Caco-2 (cell line): ENCODE measurements around the gene KLF5. TPM values are rescaled to one million over a fixed set of nuclear protein-coding genes. Genes with fewer than 3 reads are reported as not detected.

Experiments used
- BruUV-seq: library from RNA; stranded (reverse); fragments of 400-500 nt; replicated peaks from 2 replicates; lab custom pipeline; 2021; lab: Mats Ljungman, UMichigan
- CTCF ChIA-PET: fragments of 300-600 bp; sonication (Branson Sonifier 250); formaldehyde crosslinking; loops from one replicate; lab custom pipeline; 2022; ENCODE audit warnings: antibody characterized with exemption; lab: Charles Lee
- POLR2A ChIA-PET: fragments of 300-600 bp; sonication (Branson Sonifier 250); formaldehyde crosslinking; loops from one replicate; lab custom pipeline; 2022; ENCODE audit warnings: antibody characterized with exemption; lab: Charles Lee
- DNase-seq, 2 experiments: peaks; one replicate each; pipeline versions ENCODE4 v3.0.0 to v3.0.0-alpha.2; 2020 to 2022
- H3K27me3 ChIP-seq: replicated peaks from 2 replicates; pipeline ENCODE4 v1.6.0; 2011; ENCODE audit warnings: low read length; ENCODE audit not compliant: control insufficient read depth, insufficient read depth
- H3K36me3 ChIP-seq: 2 replicates; pipeline ENCODE4 v1.5.1; 2011; ENCODE audit warnings: low read length; ENCODE audit not compliant: control insufficient read depth, insufficient read depth
- H3K4me1 ChIP-seq: fragments of 250-450 bp; sonication (Bioruptor Pico); 2 replicates; pipeline ENCODE4 v1.5.1; 2020; ENCODE audit warnings: mild to moderate bottlenecking
- H3K4me3 ChIP-seq: 2 replicates; pipeline ENCODE4 v1.5.1; 2011; ENCODE audit warnings: low read depth, mild to moderate bottlenecking, control low read depth, low read length
- H3K9me3 ChIP-seq: fragments of 250-450 bp; sonication (Bioruptor Pico); 2 replicates; pipeline ENCODE4 v1.5.1; 2020; ENCODE audit warnings: mild to moderate bottlenecking, moderate library complexity
- H3K27ac Mint-ChIP-seq: one replicate; pipeline ENCODE4 v1.8.0; 2022; ENCODE audit warnings: mixed read lengths; ENCODE audit not compliant: unreplicated experiment
- H3K27me3 Mint-ChIP-seq: one replicate; pipeline ENCODE4 v1.8.0; 2022; ENCODE audit warnings: mixed read lengths; ENCODE audit not compliant: insufficient read depth, unreplicated experiment
- H3K36me3 Mint-ChIP-seq: one replicate; pipeline ENCODE4 v1.8.0; 2022; ENCODE audit warnings: mild to moderate bottlenecking, mixed read lengths; ENCODE audit not compliant: insufficient read depth, unreplicated experiment
- H3K4me1 Mint-ChIP-seq: one replicate; pipeline ENCODE4 v1.8.0; 2022; ENCODE audit warnings: low read depth, mixed read lengths; ENCODE audit not compliant: unreplicated experiment
- H3K4me3 Mint-ChIP-seq: one replicate; pipeline ENCODE4 v1.8.0; 2022; ENCODE audit warnings: mild to moderate bottlenecking, moderate library complexity, mixed read lengths; ENCODE audit not compliant: unreplicated experiment
- H3K9me3 Mint-ChIP-seq: one replicate; pipeline ENCODE4 v1.8.0; 2022; ENCODE audit warnings: mixed read lengths; ENCODE audit not compliant: unreplicated experiment
- intact Hi-C: fragments of 100-400 bp; cut with micrococcal nuclease; formaldehyde crosslinking; loops from one replicate; pipeline ENCODE4 v1.10.0; 2022; ENCODE audit not compliant: unreplicated experiment
- total RNA-seq: library from RNA; stranded (reverse); gene quantifications from 2 replicates; pipeline ENCODE4 v1.2.3, GENCODE V29; 2022
- TF ChIP-seq, protein P1 (sequence below), 2 experiments: fragments of 200-600 bp in 1 of 2; IDR thresholded peaks; 1 replicate in 1 of 2; 2 replicates in 1 of 2; pipeline versions ENCODE4 v1.5.1 to v1.8.0; 2011 to 2022; ENCODE audit warnings: antibody characterized with exemption in 1 of 2, control low read depth in 1 of 2, inconsistent platforms in 1 of 2, low read depth in 1 of 2, low read length in 1 of 2, mild to moderate bottlenecking in 1 of 2, moderate library complexity in 1 of 2; ENCODE audit not compliant: insufficient read depth in 1 of 2, severe bottlenecking in 1 of 2, unreplicated experiment in 1 of 2

The KLF5 gene
- total RNA-seq, 1 experiment from 2014 or later, result 80.1 TPM

DNA sequence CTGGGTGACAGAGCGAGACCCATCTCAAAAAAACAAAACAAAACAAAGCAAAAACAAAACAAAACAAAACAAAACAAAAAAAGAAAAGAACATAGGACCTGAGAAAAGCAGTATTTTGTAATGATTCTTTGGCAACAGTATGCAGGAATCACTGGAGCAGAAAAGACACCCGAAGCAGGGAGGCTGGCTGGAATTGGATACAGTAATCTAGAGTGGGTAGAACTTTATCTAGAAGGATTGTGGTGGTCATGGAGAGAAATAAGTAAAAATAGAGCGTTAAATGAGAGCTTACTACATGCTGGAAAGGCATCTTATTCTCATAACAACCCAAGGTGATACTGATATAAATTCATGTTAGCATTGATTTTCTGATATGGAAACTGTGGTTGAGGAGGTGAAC lies 51.2 kb downstream of the KLF5 start:
- Histone ChIP-seq H3K27me3 (no peaks in the 10 kb centered on the region), H3K36me3 (no peaks in the 10 kb centered on the region), H3K4me1 (peaks cover 17% of the 10 kb centered on the region), H3K9me3 (no peaks in the 10 kb centered on the region), H3K4me3 (no peak overlapping the region)
- DNase-seq, result no peak
- intact Hi-C loops, result loop anchor here (10.0 kb wide), 1 partner anchor 285 kb away; no protein-coding TSS in a partner anchor
- no peaks in the 10 kb centered on the region for H3K36me3 Mint-ChIP-seq
- no peaks in the 10 kb centered on the region for H3K27me3 Mint-ChIP-seq
- TF ChIP-seq, protein P1, sequence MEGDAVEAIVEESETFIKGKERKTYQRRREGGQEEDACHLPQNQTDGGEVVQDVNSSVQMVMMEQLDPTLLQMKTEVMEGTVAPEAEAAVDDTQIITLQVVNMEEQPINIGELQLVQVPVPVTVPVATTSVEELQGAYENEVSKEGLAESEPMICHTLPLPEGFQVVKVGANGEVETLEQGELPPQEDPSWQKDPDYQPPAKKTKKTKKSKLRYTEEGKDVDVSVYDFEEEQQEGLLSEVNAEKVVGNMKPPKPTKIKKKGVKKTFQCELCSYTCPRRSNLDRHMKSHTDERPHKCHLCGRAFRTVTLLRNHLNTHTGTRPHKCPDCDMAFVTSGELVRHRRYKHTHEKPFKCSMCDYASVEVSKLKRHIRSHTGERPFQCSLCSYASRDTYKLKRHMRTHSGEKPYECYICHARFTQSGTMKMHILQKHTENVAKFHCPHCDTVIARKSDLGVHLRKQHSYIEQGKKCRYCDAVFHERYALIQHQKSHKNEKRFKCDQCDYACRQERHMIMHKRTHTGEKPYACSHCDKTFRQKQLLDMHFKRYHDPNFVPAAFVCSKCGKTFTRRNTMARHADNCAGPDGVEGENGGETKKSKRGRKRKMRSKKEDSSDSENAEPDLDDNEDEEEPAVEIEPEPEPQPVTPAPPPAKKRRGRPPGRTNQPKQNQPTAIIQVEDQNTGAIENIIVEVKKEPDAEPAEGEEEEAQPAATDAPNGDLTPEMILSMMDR (IDR thresholded peaks at IDR 0.05; ENCODE audit: insufficient read depth in 1 of 2, low read depth in 1 of 2, low read length in 1 of 2, severe bottlenecking in 1 of 2, unreplicated experiment in 1 of 2), result no peak
- H3K9me3 Mint-ChIP-seq, result peaks cover 9% of the 10 kb centered on the region
- H3K4me1 Mint-ChIP-seq, result peaks cover 28% of the 10 kb centered on the region
- ChIA-PET POLR2A (no interaction called here), CTCF (no interaction called here)
- no TSS peak for BruUV-seq
- no peak overlapping the region for H3K4me3 Mint-ChIP-seq
- peak overlapping the region; percentile 9 for H3K27ac Mint-ChIP-seq

DNA sequence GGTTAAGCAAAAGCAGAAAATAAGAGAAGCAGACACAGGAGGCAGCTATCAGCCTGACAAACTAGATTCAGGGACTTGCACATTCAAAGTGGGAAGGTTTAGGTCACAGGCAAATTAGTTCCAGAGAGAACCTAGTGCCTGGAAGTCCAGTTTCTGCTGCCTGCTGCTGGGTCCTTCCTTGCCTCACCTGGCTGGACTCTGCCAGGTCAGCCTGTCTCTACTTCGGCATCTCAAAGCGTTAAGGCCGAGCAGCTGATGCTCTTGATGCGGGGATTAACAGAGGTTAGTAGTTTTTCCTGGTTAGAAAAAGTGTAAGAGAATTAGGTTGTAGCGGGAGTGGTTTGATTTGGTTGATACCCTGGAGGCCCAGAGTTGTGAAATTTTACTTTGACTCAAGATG lies 52.0 kb downstream of the KLF5 start:
- Mint-ChIP-seq H3K9me3 (peaks cover 9% of the 10 kb centered on the region), H3K4me3 (no peak overlapping the region), H3K27ac (peak overlapping the region; percentile 9), H3K4me1 (peaks cover 28% of the 10 kb centered on the region), H3K36me3 (no peaks in the 10 kb centered on the region), H3K27me3 (no peaks in the 10 kb centered on the region)
- Histone ChIP-seq H3K4me3 (no peak overlapping the region), H3K4me1 (peaks cover 17% of the 10 kb centered on the region), H3K27me3 (no peaks in the 10 kb centered on the region), H3K36me3 (no peaks in the 10 kb centered on the region), H3K9me3 (no peaks in the 10 kb centered on the region)
- TF ChIP-seq, protein P1 (IDR thresholded peaks at IDR 0.05; ENCODE audit: insufficient read depth in 1 of 2, low read depth in 1 of 2, low read length in 1 of 2, severe bottlenecking in 1 of 2, unreplicated experiment in 1 of 2), result no peak
- ChIA-PET POLR2A (no interaction called here), CTCF (no interaction called here)
- BruUV-seq, result no TSS peak
- intact Hi-C loops, result no loop called here
- DNase-seq, result no peak

GRCh38 chr13:73111331-73111730 lies 52.5 kb downstream of the KLF5 start:
- no peaks in the 10 kb centered on the region for H3K36me3 ChIP-seq
- peaks cover 28% of the 10 kb centered on the region for H3K4me1 Mint-ChIP-seq
- H3K4me3 Mint-ChIP-seq, result no peak overlapping the region
- no peak for DNase-seq
- H3K36me3 Mint-ChIP-seq, result no peaks in the 10 kb centered on the region
- no peaks in the 10 kb centered on the region for H3K27me3 ChIP-seq
- H3K27ac Mint-ChIP-seq, result no peak overlapping the region
- intact Hi-C loops, result no loop called here
- ChIA-PET CTCF (no interaction called here), POLR2A (no interaction called here)
- H3K4me1 ChIP-seq, result peaks cover 17% of the 10 kb centered on the region
- no TSS peak for BruUV-seq
- no peaks in the 10 kb centered on the region for H3K27me3 Mint-ChIP-seq
- peaks cover 9% of the 10 kb centered on the region for H3K9me3 Mint-ChIP-seq
- TF ChIP-seq, protein P1 (IDR thresholded peaks at IDR 0.05; ENCODE audit: insufficient read depth in 1 of 2, low read depth in 1 of 2, low read length in 1 of 2, severe bottlenecking in 1 of 2, unreplicated experiment in 1 of 2), result no peak
- H3K9me3 ChIP-seq, result no peaks in the 10 kb centered on the region
- H3K4me3 ChIP-seq, result no peak overlapping the region
